HepG2 (cell line): ENCODE measurements around the gene ADGRV1. TPM values are rescaled to one million over a fixed set of nuclear protein-coding genes. Genes with fewer than 3 reads are reported as not detected.

Experiments used
- ATAC-seq: fragments of 200-7000 bp; cut with Tn5 transposase; 3 replicates; pipeline ENCODE4 v1.9.1; 2020; ENCODE audit warnings: mild to moderate bottlenecking, moderate library complexity
- BruUV-seq: library from RNA; stranded (reverse); fragments of 400-500 nt; replicated peaks from 2 replicates; lab custom pipeline; 2021; lab: Mats Ljungman, UMichigan
- CTCF ChIA-PET: fragments of 300-600 bp; formaldehyde crosslinking; extraction: SDS; loops from one replicate; lab custom pipeline; 2021; ENCODE audit warnings: low total read pairs, inconsistent platforms, low intra/inter-chr PET ratio; lab: Yijun Ruan, JAX
- POLR2A ChIA-PET: fragments of 350-600 bp; sonication (Branson Sonifier 250); formaldehyde crosslinking; loops from one replicate; lab custom pipeline; 2020; ENCODE audit warnings: antibody characterized with exemption, inconsistent platforms; lab: Yijun Ruan, JAX
- DNase-seq: peaks from one replicate; pipeline ENCODE4 v3.0.0-alpha.2; 2015; ENCODE audit warnings: low spot score
- FAIRE-seq: peaks from 3 replicates; lab custom pipeline; 2011; peaks lifted over from hg19 to GRCh38; lab: Jason Lieb, UNC
- H2AFZ ChIP-seq: one replicate; pipeline ENCODE4 v1.6.1; 2011; ENCODE audit warnings: low read length, inconsistent platforms
- H3K27ac ChIP-seq: fragments of 300-600 bp; 3 replicates; pipeline ENCODE4 v1.8.0; 2011; ENCODE audit warnings: mixed run types, mild to moderate bottlenecking, mixed read lengths, low read length, inconsistent platforms; ENCODE audit not compliant: insufficient read depth; ENCODE audit errors: extremely low read length
- H3K27me3 ChIP-seq, 2 experiments: fragments of 200-600 bp in 1 of 2; 2 replicates in 1 of 2; 3 replicates in 1 of 2; pipeline versions ENCODE4 v1.6.0 to v1.8.0; 2011; ENCODE audit warnings: low read length in 2 of 2, mild to moderate bottlenecking in 2 of 2, moderate library complexity in 2 of 2, inconsistent platforms in 1 of 2; ENCODE audit not compliant: insufficient read depth in 2 of 2, control insufficient read depth in 1 of 2
- H3K36me3 ChIP-seq, 2 experiments: fragments of 200-600 bp in 1 of 2; replicated peaks in 1 of 2; 2 replicates in 1 of 2; 3 replicates in 1 of 2; pipeline versions ENCODE4 v1.5.1 to v1.8.0; 2011; ENCODE audit warnings: low read length in 2 of 2, inconsistent platforms in 1 of 2; ENCODE audit not compliant: insufficient read depth in 2 of 2, control insufficient read depth in 1 of 2
- H3K4me1 ChIP-seq: 2 replicates; pipeline ENCODE4 v1.5.1; 2012; ENCODE audit warnings: low read length, inconsistent platforms; ENCODE audit not compliant: insufficient read depth
- H3K4me2 ChIP-seq: 2 replicates; pipeline ENCODE4 v1.6.0; 2011; ENCODE audit warnings: low read depth, low read length, inconsistent platforms
- H3K4me3 ChIP-seq, 3 experiments: fragments of 200-600 bp in 1 of 3; sonication (generic), shearing (Covaris generic) in 1 of 3; replicated peaks in 1 of 3; 2 replicates each; pipeline ENCODE4 v1.5.1; 2011 to 2016; ENCODE audit warnings: low read length in 3 of 3, inconsistent platforms in 2 of 3, low read depth in 2 of 3, mild to moderate bottlenecking in 2 of 3, control low read depth in 1 of 3, mixed read lengths in 1 of 3; ENCODE audit not compliant: insufficient read depth in 1 of 3
- H3K79me2 ChIP-seq: one replicate; pipeline ENCODE4 v1.6.1; 2011; ENCODE audit warnings: low read length, inconsistent platforms; ENCODE audit not compliant: insufficient read depth
- H3K9ac ChIP-seq: 2 replicates; pipeline ENCODE4 v1.6.0; 2011; ENCODE audit warnings: mild to moderate bottlenecking, low read depth, low read length, inconsistent platforms; ENCODE audit not compliant: insufficient read depth
- H3K9me3 ChIP-seq: 2 replicates; pipeline ENCODE4 v1.5.1; 2012; ENCODE audit warnings: mild to moderate bottlenecking, low read length
- H4K20me1 ChIP-seq: 2 replicates; pipeline ENCODE4 v1.6.0; 2011; ENCODE audit warnings: inconsistent platforms, mild to moderate bottlenecking, low read length, moderate library complexity; ENCODE audit not compliant: insufficient read depth
- BRF2 ChIP-seq: sonication (generic); formaldehyde crosslinking; IDR thresholded peaks from 2 replicates; pipeline ENCODE4 v1.8.1; 2022; ENCODE audit warnings: mild to moderate bottlenecking, missing genetic modification reagents
- CCDC6 ChIP-seq: sonication (generic); formaldehyde crosslinking; IDR thresholded peaks from 2 replicates; pipeline ENCODE4 v1.8.1; 2022; ENCODE audit warnings: mild to moderate bottlenecking, missing genetic modification reagents, moderate library complexity
- CENPX ChIP-seq: sonication (generic); formaldehyde crosslinking; IDR thresholded peaks from 2 replicates; pipeline ENCODE4 v1.9.0; 2021; ENCODE audit warnings: mild to moderate bottlenecking, missing genetic modification reagents, moderate library complexity
- ELF3 ChIP-seq: IDR thresholded peaks from 2 replicates; pipeline ENCODE4 v1.6.1; 2016; ENCODE audit warnings: missing genetic modification reagents, missing compliant biosample characterization
- GATA4 ChIP-seq: sonication (generic); IDR thresholded peaks from 2 replicates; pipeline ENCODE4 v1.6.1; 2016; ENCODE audit warnings: antibody characterized with exemption, low read depth, borderline replicate concordance
- GMEB2 ChIP-seq: IDR thresholded peaks from 2 replicates; pipeline ENCODE4 v1.6.1; 2016; ENCODE audit warnings: missing biosample characterization, missing genetic modification reagents, low read depth
- IKZF1 ChIP-seq: fragments of 450-650 bp; IDR thresholded peaks from 2 replicates; pipeline ENCODE4 v1.7.1; 2016
- NFIC ChIP-seq: IDR thresholded peaks from 2 replicates; pipeline ENCODE4 v1.6.1; 2012; ENCODE audit warnings: mild to moderate bottlenecking, low read length, inconsistent platforms
- PTBP1 ChIP-seq: fragments of 200-400 bp; formaldehyde crosslinking; IDR thresholded peaks from 2 replicates; pipeline ENCODE4 v1.6.1; 2018; ENCODE audit warnings: low read length, low read depth; ENCODE audit not compliant: poor library complexity, severe bottlenecking
- REL ChIP-seq: sonication (generic); formaldehyde crosslinking; conservative IDR thresholded peaks from 2 replicates; pipeline ENCODE4 v1.8.0; 2022; ENCODE audit warnings: mild to moderate bottlenecking, missing genetic modification reagents, moderate library complexity
- ZBTB39 ChIP-seq: sonication (generic); formaldehyde crosslinking; IDR thresholded peaks from 2 replicates; pipeline ENCODE4 v1.5.0; 2020; ENCODE audit warnings: missing genetic modification reagents
- ZMYM4 ChIP-seq: sonication (generic); formaldehyde crosslinking; IDR thresholded peaks from 2 replicates; pipeline ENCODE4 v1.8.1; 2023; ENCODE audit warnings: mild to moderate bottlenecking, missing genetic modification reagents
- ZNF225 ChIP-seq: sonication (generic); formaldehyde crosslinking; IDR thresholded peaks from 2 replicates; pipeline ENCODE4 v1.4.0; 2020; ENCODE audit warnings: mild to moderate bottlenecking, missing genetic modification reagents
- ZNF326 ChIP-seq: sonication (generic); formaldehyde crosslinking; IDR thresholded peaks from 2 replicates; pipeline ENCODE4 v1.4.0; 2020; ENCODE audit warnings: missing genetic modification reagents, borderline replicate concordance
- ZNF354B ChIP-seq: sonication (generic); formaldehyde crosslinking; IDR thresholded peaks from 2 replicates; pipeline ENCODE4 v1.8.0; 2022; ENCODE audit warnings: mild to moderate bottlenecking, missing genetic modification reagents
- ZNF782 ChIP-seq: sonication (generic); formaldehyde crosslinking; IDR thresholded peaks from 2 replicates; pipeline ENCODE4 v1.4.0; 2020; ENCODE audit warnings: missing genetic modification reagents, mild to moderate bottlenecking, borderline replicate concordance
- WGBS: methylation state at CpG from one replicate; pipeline ENCODE4 v1.1.6; 2017; ENCODE audit warnings: low lambda C conversion rate; 5-methylcytosine and 5-hydroxymethylcytosine counted together
- in situ Hi-C: cut with HindIII; loops from 2 replicates; pipeline ENCODE4 v1.10.0; 2017; ENCODE audit warnings: low pct_unique_long_range_greater_than_20kb; ENCODE audit not compliant: extremely low pct_ligation_motif_present
- intact Hi-C: fragments of 100-400 bp; cut with micrococcal nuclease; formaldehyde crosslinking; loops from one replicate; pipeline ENCODE4 v1.10.0; 2022; ENCODE audit not compliant: unreplicated experiment
- polyA plus RNA-seq, 8 experiments: library from polyadenylated mRNA; depleted of rRNA in 3 of 8; stranded (reverse) in 7 of 8; unstranded in 1 of 8; fragments of >200 nt; fragmentation: Illumina TruSeq in 4 of 8; extraction: Trizol in 4 of 8; gene quantifications; 2 replicates each; pipeline versions ENCODE4 v1.2.1 to v1.2.3, GENCODE V29; 2011 to 2016; ENCODE audit warnings: low read depth in 4 of 8, missing spikeins in 1 of 8, mixed read lengths in 1 of 8; ENCODE audit not compliant: insufficient read depth in 1 of 8
- total RNA-seq, 5 experiments: library from RNA; depleted of rRNA; stranded (reverse); fragments of >200 nt; fragmentation: Illumina TruSeq; extraction: Trizol; gene quantifications; 2 replicates each; pipeline ENCODE4 v1.2.3, GENCODE V29; 2016; ENCODE audit warnings: low read depth in 1 of 5

ADGRV1 gene
- total and polyA plus RNA-seq, 2 of the 13 experiments (the other 11 are each of a cell fraction or from before 2014, with no cell fraction given) = 1.7 to 3.9 TPM

GRCh38 chr5:91126448-91126847, 567.9 kb downstream of the ADGRV1 start:
- no peak overlapping the region for H3K27ac ChIP-seq
- in situ Hi-C loops (no loop called here), intact Hi-C loops (no loop called here)
- H3K27me3 ChIP-seq = no peaks in the 10 kb centered on the region
- 14% methylated on average over 1 of the region's 1 CpG for WGBS
- ChIA-PET CTCF (no interaction called here), POLR2A (no interaction called here)
- BruUV-seq = no TSS peak
- ATAC-seq = no peak
- no peak overlapping the region for H2AFZ ChIP-seq
- H3K9me3 ChIP-seq = no peaks in the 10 kb centered on the region
- no peak overlapping the region for H3K9ac ChIP-seq
- DNase-seq = no peak
- no peaks in the 10 kb centered on the region for H3K36me3 ChIP-seq
- H4K20me1 ChIP-seq = no peaks in the 10 kb centered on the region
- H3K4me2 ChIP-seq = no peak overlapping the region
- no peaks in the 10 kb centered on the region for H3K79me2 ChIP-seq
- H3K4me3 ChIP-seq = no peak overlapping the region
- TF ChIP-seq ELF3 (CRISPR knock-in tag) = no peak
- no peak for TF ChIP-seq ZNF326 (CRISPR knock-in tag)
- no peak for TF ChIP-seq ZNF225 (CRISPR knock-in tag)
- no peak for TF ChIP-seq PTBP1
- TF ChIP-seq ZNF354B = no peak
- no peak for TF ChIP-seq REL
- TF ChIP-seq BRF2 (CRISPR knock-in tag) = no peak
- TF ChIP-seq CENPX (CRISPR knock-in tag) = no peak
- TF ChIP-seq NFIC = no peak
- no peak for TF ChIP-seq ZMYM4 (CRISPR knock-in tag)
- no peak for TF ChIP-seq CCDC6 (CRISPR knock-in tag)
- no peak for TF ChIP-seq ZBTB39 (CRISPR knock-in tag)
- TF ChIP-seq IKZF1 = no peak
- TF ChIP-seq GATA4 = no peak
- TF ChIP-seq ZNF782 (CRISPR knock-in tag) = no peak
- TF ChIP-seq GMEB2 (CRISPR knock-in tag) = no peak
- no peak for FAIRE-seq
- peaks cover 20% of the 10 kb centered on the region for H3K4me1 ChIP-seq
